AG20443 (cell line): Measurements from ENCODE around the gene ZNF366.

Experiments used
- DNase-seq: peaks from one replicate; pipeline ENCODE4 v3.0.0; 2012; ENCODE audit warnings: low spot score, mixed read lengths

ZNF366 gene

GRCh38 chr5:72402959-72403628 lies 104.1 kb downstream of the ZNF366 start:
- no peak for DNase-seq

DNA sequence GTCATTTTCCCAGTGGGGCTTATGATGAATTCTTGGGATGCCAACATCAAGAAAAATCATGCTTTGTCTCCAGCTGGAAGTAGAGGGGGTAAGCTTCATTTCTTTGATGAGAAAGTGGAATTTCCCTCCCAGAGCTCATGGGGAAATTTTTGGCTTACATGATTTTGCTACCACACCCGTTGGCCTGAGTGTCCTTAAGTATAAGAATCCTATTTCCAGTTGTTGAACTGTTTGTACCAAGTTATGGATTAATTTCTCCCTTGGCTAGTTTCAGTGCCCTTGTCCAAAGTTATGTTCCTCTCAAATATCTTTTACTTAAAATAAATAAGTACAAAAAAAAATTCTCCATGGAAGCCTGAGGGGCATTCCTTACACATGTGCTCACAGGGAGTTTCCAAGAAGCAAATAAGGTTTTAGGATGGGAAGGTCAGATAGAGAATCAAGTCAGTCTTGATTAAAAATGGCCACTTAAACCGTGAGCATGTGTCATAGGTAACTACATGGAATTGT lies 104.8 kb downstream of the ZNF366 start:
- peak; percentile 37 for DNase-seq

- no peak for DNase-seq
These were observed 106.3 kb downstream of the ZNF366 start for GRCh38 chr5:72400950-72401349.

GRCh38 chr5:72397836-72398235 lies 109.4 kb downstream of the ZNF366 start:
- no peak for DNase-seq

DNA sequence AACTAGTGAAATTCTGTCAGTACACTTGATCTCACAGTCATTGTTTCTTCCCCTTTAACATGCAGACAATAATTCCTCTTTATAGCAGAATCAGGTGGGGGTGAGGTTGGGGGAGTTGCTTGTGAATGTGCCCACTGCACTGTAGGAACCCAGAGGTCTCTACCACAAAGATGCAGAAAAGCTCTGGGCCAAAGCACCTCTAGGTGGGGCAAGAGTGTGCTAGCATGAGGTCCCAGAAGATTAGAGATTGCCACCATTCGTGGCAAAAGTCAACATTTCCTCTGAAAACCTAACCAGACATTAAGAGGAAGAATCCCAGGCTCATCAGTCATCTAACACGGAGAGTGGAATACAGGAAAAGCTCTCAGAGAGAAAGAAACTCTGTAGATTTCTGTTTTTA lies 112.5 kb downstream of the ZNF366 start:
- no peak for DNase-seq

GRCh38 chr5:72393052-72393451 lies 114.2 kb downstream of the ZNF366 start:
- DNase-seq = no peak
